HG03135 (cell line): Measurements from ENCODE around the gene SPACDR.
"Not testable (repeated sequence)": the region's sequence is repeated elsewhere in the genome, so short reads cannot be mapped to it uniquely, and the experiment has no call there.

Experiments used
- ATAC-seq: cut with Tn5 transposase; IDR thresholded peaks from one replicate; pipeline ENCODE4 v1.9.1; 2021; ENCODE audit warnings: mild to moderate bottlenecking, moderate library complexity; ENCODE audit not compliant: unreplicated experiment

The SPACDR gene

DNA sequence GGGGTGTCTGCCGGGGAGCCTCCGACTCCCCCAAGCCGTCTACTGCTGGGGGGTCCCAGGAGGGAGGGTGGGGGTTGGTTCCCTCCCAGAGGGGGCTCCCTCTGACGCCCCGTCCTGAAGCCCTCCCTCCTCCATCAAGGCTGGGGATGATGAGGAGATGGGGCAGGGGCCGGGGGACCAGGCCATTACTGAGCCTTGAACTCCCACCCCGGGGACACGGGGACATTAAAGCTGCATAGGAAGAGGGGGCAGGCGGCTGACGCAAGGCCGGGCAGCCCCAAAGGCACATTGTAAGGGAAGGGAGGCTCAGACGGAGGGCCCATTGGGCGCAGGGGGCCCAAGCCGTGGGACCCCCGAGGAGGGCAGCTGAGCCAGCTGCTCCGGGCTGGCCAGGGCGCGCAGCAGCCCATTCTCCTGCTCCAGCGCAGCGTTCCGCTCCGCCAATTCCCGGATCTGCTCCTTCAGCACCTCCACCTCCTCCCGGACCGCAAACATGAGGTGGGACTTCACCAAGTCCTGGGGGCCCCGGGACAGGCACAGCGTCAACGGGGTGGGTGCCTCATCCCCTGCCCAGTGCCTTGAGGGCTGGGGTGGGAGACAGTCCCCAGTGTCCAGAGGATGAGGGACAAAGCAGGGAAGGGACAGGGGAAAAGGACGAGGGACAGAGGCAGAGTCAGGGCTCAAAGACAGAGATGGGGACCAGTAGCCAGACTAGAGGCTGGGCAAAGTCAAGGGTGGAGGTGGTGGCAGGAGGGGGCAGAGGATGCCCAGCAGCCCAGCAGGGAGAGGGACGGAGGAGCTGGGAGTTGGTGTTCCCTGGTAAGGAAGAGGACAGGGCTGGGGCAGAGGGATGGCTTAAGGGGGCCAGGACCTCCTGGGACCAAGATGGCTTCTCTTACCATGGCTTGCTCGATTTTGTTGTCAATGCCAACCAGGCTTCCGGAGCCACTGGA lies 2.9 kb upstream of the SPACDR start:
- ATAC-seq: no peak

DNA sequence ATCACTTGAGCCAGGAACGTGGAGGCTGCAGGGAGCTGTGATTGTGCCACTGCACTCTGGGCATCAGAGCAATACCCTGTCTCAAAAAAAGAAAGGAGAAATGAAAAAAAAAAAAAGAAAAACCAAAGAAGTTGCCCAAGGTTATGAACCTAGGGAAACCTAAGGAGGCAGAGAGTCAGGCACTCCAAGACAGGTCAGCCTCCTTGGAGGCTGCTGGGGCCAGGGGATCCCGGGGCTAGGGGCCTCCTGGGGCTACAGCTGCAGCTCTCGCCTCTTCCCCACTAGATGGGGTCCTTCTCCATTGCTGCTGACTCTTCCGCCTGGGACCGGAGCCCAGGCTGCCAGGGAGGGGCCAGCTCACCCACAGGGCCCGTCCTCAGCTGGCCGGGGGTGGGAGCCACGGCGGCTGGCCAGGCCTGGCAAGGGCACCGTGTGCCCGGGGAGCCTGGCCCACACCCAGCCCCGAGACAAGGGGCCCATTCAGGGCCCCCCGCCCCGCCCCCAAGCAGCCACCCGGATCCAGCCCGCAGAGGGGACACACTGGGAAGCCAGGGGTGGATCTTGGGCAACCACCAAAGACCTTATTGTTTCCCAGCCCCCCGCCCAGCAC lies 1.7 kb upstream of the SPACDR start:
- no peak for ATAC-seq

DNA sequence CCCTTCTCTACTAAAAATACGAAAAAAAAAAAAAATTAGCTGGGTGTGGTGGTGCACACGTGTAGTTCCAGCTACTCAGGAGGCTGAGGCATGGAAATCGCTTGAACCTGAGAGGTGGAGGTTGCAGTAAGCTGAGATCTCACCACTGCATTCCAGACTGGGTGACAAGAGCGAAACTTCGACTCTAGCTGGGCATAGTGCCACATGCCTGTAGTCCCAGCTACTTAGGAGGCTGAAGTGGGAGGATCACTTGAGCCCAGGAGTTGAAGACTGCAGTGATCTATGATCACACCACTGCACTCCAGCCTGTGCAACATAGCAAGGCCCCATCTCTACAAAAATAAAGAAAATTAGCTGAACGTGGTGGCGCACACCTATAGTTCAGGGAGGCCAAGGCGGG lies 1.2 kb upstream of the SPACDR start:
- no peak for ATAC-seq

DNA sequence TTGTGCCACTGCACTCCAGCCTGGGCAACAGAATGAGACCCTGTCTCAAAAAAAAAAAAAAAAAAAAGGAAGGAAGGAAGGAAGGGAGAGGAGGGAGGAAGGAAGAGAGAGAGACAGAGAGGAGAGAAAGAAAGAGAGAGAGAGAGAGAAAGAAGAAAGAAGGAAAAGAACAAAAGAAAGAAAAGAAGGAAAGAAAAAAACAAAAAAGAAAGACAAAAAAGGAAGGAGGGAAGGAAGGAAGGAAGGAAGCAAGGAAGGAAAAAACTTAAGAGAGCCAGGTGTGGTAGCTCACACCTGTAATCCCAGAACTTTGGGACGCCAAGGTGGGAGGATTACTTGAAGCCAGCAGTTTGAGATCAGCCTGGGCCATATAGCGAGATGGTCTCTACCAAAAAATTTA lies 731 bp upstream of the SPACDR start:
- no peak for ATAC-seq

DNA sequence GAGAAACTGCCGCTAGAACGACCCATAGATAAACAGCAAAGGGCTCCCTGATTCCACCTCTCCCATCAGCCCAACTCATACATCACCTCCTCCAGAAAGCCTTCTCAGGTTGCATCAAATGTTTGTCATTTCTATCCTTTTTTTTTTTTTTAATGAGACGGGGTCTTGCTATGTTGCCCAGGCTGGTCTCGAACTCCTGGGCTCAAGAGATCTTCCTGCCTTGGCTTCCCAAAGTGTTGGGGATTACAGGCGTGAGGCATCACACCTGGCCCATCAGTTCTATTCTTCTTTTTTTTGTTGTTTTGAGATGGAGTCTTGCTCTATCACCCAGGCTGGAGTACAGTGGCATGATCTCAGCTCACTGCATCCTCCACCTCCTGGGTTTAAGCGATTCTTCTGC lies 7.0 kb downstream of the SPACDR start:
- no peak for ATAC-seq

DNA sequence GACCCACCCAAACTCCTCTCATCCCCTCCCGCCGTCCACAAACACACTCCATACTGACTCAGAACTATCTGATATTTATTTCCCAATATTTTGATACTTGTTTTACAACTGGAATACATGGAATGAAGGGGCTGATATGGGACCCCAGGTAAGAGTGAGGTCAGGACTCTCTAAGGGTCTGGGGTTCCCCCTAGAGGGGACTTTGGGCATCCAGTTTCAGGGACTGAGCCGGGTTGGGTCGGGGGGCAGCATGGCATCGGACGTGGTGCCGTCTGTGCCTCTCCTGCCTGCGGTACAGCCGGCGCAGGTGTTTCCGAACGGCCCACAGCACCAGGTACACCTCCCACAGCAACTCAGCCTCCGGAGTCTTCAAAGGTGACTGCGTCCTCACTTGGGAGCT lies 7.5 kb downstream of the SPACDR start:
- ATAC-seq: no peak

DNA sequence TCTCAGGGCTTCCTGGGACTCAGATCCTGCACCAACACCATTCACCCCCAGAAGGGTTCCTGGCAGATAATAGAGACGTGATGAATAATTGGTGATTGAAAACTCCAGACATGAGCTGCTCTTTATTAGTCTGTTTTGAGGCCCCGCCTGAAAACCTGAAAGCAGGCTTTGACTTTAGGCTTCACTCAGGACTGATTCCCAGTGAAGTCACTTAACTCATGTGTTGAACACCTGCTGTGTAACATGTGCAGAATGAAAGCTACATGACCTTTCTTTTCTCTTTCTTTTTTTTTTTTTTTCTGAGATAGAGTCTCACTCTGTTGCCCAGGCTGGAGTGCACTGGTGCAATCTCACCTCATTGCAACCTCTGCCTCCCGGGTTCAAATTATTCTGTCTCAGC lies 8.9 kb downstream of the SPACDR start:
- no peak for ATAC-seq

DNA sequence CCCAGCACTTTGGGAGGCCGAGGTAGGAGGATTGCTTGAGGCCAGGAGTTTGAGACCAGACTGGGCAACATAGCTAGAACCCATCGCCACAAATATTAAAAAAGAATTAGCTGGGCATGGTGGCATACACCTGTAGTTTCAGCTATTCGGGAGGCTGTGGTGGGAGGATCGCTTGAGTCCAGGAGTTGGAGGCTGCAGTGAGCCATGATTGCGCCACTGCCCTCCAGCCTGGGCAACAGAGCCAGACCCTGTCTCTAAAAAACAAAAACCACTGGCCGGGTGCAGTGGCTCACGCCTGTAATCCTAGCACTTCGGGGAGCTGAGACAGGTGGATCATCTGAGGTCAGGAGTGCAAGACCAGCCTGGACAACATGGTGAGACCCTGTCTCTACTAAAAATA lies 10.2 kb downstream of the SPACDR start:
- ATAC-seq: not testable (repeated sequence)

DNA sequence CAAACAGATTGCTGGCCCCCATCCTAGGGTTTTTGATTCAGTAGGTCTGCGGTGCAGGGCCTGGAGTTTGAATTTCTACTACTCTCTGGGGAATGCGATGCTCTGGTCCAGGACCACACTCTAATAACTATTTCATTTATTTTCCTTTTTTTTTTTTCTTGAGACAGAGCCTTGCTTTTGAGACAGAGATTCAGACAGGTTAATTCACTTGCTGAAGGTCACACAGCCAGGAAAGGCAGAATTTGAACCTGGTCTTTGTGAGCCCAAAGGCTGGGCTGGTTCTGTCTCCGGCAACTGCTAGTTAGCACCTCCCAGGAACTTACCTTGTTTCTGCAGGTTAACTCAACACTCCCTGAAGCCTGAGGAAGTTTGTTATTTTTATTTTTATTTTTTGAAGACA lies 11.5 kb downstream of the SPACDR start:
- ATAC-seq: no peak

DNA sequence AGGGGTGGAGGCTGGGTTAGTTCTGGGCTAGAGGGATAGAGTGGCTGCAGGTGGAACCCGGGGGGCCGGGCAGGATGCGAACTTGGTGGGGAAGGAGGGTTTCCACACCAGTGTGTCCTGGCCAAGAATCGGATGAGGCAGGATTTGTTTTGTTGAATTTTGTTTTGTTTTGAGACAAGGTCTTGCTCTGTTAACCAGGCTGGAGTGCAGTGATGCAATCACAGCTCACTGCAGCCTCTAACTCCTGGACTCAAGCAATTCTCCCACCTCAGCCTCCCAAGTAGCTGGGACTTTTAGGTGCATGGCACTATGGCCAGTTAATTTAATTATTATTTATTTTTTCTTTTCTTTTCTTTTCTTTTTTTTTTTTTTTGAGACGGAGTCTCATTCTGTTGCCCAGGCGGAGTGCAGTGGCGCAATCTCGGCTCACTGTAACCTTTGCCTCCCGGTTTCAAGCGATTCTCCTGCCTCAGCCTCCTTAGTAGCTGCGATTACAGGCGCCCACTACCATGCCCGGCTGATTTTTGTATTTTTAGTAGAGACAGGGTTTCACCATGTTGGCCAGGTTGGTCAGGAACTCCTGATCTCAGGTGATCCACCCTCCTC lies 14.8 kb downstream of the SPACDR start:
- ATAC-seq: no peak

DNA sequence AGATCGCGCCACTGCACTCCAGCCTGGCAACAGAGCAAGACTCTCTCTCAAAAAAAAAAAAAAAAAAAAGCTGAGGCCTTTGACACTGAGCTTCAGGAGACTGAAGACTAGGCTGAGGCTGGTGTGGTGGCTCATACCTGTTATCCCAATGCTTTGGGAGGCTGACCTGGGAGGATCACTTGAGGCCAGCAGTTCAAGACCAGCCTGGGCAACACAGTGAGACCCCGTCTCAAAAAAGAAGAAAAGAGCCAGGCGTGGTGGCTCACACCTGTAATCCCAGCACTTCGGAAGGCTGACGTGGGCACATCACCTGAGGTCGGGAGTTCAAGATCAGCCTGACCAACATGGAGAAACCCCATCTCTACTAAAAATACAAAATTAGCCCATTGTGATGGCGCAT lies 16.7 kb downstream of the SPACDR start:
- ATAC-seq: not testable (repeated sequence)

DNA sequence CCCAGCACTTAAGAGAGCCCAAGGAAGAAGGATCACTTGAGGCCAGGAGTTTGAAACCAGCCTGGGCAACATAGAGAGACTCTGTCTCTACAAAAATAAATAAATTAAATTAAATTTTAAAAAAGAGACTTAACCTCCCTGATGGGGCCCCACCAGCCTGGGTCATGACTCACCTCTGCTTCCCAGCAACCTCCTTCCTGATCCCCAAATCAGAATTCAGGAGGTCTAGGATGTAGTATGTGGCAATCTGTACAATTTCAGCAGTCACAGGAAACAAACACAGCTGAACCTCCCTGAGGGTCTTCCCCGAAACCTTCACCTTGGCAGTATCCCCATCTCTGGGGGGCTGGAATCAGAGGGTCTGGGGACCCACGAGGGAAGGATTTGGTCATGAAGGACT lies 18.0 kb downstream of the SPACDR start:
- no peak for ATAC-seq

DNA sequence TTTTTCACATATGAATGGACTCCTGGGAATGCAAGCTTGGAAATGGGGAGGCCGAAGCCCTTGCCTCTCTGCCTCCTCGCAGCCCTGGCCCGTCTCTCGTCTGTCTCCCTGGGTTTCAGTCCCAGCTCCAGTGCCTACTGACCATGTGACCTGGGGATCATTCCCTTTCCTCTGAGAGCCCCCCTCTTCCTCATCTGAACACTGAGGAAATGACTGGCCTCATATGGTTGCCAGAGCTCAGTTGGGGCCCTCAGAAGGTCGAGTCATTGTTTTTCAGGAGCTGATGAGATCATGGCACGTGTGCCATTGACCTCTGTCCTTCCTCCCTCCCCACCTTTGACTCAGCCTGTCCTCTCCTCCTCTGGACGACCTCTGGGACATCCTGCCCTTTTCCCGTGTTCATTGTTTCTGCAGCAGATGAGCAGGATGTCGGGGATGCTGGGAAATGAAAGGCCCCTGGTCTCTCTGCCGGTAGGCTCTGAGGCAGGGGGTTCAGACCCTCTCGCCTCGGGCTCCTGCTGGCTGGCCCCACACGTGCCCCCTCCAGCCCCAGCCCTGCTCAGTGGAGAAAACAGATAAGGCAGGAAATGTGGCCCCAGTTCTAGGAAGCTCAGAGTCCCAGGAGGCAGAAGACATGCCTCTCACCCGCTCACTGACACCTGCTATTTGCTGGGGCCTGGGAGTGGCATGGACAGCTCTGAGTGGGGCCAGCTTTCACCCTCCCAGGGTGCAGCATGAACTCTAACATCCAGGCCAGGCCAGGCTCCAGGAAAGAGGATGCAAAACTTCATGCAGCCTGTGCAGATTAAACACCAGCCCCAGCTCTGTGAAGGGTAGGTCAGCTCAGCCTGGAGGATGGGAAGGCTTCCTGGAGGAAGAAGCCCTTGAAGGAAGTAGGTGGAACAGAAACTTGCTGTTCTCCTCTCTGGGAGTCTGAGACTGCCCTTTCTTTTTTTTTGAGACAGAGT lies 19.5 kb downstream of the SPACDR start:
- ATAC-seq: no peak

DNA sequence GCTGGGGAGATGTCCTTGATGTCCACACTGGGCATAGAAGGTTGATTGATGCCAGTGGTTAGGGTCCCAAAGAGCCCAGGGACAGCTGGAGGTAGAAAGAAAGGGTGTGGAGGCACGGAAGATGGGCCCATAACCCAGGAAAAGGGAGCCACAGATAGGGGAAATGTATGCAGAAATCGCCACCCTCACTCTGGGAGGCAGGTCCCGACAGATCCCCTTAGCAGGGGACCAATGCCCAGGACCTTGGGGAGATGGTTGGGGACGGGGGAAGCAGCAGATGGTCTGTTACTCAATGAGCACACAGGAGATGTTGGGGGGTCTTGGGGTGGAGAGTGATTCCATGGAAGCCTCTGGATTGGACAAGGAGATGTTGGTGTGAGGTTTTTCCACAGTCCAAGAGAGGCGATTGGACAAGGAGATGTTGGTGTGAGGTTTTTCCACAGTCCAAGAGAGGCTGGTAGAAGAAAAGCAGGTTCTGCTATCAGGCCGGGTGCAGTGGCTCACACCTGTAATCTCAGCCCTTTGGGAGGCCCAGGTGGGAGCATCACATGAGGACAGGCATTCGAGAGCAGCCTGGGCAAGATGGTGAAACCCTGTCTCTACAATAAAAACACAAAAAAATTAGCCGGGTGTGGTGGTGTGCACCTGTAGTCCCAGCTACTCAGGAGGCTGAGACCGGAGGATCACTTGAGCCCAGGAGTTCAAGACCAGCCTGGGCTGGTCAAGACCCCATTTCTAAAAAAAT lies 20.8 kb downstream of the SPACDR start:
- no peak for ATAC-seq

DNA sequence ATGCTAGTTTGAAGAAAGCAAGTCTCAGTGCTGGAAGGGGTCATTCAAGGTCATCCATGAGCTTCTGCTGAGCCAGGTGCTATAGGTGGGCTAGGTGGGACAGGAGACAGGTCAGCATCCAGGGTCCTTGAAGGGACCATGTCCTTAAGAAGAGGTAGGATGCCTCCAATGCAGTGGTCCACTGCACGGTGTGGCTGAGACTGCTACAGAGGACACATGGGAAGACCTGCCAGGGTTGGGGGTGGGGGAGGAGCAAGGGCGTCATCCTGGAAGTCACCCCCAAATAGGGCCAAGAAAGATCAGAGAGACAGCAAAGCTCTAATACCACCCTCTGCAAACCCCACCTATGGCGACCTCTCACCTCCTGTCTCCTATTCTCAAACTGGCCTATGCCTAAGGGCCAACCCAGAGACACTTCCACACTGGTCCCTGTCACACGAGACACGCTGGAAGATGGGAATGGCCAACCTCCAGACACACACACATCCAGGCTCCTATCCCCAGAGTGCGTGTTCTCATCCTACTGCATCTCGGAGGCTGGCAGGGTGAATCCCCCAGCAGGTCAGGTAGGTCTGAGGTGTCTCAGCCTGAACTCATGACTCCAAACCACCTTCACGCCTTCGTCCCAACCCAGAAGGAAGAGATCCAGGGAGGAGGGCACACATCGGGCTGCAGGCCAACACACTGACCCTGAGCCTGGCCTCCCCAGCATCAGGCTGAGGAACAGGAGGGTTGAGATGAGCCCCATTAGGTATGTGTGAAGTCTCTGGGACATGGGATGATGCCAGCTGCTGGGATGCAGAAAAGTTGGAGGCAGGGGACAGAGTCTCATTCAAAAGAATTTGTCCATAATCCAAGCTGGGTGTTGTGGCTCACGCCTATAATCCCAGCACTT lies 22.2 kb downstream of the SPACDR start:
- no peak for ATAC-seq

DNA sequence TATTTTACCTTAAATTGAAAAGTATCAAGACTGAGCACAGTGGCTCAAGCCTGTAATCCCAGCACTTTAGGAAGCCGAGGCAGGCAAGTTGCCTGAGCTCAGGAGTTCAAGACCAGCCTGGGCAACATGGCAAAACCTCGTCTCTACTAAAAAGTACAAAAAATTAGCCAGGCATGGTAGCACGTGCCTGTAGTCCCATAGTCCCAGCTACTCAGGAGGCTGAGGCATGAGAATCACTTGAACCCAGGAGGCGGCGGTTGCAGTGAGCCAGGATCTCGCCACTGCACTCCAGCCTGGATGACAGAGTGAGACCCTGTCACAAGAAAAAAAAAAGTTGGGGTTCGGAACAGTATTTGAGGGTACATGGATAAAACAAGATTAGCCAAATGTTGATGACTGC lies 24.8 kb downstream of the SPACDR start:
- not testable (repeated sequence) for ATAC-seq

DNA sequence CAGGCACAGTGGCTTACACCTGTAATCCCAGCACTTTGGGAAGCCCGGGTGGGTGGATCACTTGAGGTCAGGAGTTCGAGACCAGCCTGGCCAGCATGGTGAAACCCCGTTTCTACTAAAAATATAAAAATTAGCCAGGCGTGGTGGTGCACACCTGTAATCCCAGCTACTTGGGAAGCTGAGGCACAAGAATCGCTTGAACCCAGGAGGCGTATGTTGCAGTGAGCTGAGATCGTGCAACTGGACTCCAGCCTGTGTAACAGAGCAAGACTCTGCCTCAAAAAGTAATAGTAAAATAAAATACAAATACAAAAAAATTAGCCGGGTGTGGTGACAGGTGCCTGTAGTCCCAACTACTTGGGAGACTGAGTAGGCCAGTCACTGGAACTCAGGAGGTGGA lies 25.3 kb downstream of the SPACDR start:
- not testable (repeated sequence) for ATAC-seq

DNA sequence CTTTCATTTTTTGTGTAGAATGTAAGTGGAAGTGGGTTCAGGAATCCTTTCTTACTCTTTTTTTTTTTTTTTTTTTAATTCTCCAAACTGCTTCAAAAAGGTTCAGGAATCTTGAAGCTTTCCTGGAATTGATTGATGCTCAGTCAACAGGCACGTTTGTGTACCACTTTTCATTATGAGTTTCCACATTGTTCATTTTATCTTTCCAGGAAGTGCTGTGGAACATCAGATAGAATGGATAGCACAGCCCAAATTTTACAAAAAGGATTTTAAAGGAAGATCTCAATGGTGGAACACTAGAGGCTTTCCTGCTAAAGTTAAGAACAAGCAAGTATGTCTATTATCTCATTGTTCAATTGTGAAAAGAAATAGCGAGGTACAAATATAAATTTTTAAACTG lies 25.9 kb downstream of the SPACDR start:
- ATAC-seq: no peak
